ENCODE results near the gene TMEM123. TPM values are rescaled to one million over a fixed set of nuclear protein-coding genes. Genes with fewer than 3 reads are reported as not detected.

TMEM123 gene
- total RNA-seq, 4 donors from 2014 or later, result 282 to 506 (median 336) TPM

DNA sequence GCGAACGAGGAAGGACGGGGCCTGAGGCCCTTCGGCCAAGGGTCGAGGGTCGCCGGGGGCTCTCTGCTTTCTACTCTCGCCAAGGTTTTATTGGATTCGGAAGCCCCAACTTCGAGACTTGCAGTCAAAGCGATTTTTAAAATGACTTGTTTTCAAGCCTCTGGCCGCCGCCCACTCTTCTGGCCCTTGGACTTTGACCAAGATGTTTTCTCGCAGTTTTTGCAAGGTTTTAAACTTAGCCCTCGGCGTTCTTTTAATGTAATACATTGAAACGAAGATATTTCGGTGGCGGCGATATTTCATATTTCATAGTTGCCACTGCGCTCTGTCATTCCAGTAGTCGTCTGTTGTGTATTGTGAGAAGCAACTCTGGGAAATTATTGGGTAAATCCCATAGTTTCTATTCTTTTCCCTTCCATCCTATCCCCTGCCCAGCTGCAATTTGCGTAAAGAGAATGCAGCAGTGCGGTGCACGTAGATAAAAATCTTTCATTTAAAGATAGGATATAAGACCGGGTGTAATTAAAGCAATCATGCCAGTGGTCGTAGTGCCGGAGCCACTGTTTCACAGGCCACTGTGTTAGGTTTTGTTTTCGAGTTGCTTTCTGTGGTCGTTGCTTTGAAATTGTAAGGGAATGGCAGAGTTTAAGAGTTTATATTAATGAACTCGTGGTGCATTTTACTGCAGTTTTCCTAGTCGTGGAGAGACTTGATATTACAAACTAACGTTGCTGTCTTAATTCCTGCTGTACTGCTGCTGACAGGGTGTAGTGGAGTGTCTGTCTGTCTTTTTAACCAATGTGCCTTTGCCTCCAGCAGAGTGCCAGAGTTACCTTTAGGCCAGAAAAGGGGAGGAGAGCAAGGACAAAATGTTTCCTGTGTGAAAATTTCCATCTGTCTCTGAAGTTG is 104.8 kb downstream of the TMEM123 start:
- intact Hi-C loops (cut with DNase I), result loop anchor here (10.0 kb wide), 2 partner anchors 47 to 317 kb away; no protein-coding TSS in a partner anchor
- peak overlapping the region; percentile 99 for H3K27ac ChIP-seq
- H3K36me3 ChIP-seq, result no peaks in the 10 kb centered on the region
- no peaks in the 10 kb centered on the region for H3K9me3 ChIP-seq
- peaks cover 12 to 20% of the 10 kb centered on the region in 2 donors for H3K4me1 ChIP-seq
- WGBS, 2 donors, result 0% methylated on average over 28 to 33 of the region's 33 CpGs
- TF ChIP-seq POLR2A (IDR thresholded peaks at IDR 0.05) (peak in 1 of 2 donors; percentile 60), CTCF (IDR thresholded peaks at IDR 0.05) (no peak)
- peak overlapping the region; percentile 21 to 76 (median 64) for H3K4me3 ChIP-seq (replicated peaks in 1 of 3)
- DNase-seq, result peak; percentile 38 to 47
- no peaks in the 10 kb centered on the region for H3K27me3 ChIP-seq

DNA sequence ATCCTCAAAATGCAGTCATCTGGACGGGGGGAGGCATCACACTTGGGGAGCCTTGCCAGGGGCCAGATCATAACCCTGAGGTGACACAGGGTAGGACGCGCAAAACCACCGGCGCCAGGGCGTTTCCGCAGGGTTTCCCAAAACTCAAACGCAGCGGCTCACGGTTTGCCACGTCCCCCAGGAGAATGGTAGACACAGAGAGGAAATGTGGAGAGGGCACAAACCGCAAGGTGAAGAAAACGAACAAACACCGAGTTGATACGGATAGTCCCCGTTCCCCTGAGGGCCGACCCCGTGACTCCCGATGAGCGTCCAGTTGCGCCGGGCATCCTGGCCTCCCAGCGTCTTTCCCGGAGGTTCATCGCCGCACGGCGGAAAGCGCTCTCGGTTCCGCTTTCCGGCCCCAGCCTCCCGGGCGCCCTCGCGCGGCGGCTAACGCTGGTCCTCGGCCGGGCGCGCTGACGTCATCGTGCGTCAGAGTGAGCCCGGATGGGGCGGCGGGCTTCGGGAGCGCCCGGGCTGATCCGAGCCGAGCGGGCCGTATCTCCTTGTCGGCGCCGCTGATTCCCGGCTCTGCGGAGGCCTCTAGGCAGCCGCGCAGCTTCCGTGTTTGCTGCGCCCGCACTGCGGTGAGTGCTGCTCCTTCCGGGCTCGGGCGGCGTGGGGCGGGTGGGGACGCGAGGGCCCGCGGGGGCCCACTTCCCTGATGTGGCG is 105.7 kb downstream of the TMEM123 start, which contains the start of gene BIRC2:
TSS of gene BIRC2 (plus strand) at position 467 of the 714 bp plus-strand sequence. CDS start 2,641 bp downstream, outside the sequence.
- peaks cover 12 to 20% of the 10 kb centered on the region in 2 donors for H3K4me1 ChIP-seq
- H3K27me3 ChIP-seq, result no peaks in the 10 kb centered on the region
- peak within 1 kb of the TSS; percentile 21 to 76 (median 64) for H3K4me3 ChIP-seq (replicated peaks in 1 of 3)
- 0% methylated on average over 12 to 43 of the region's 77 CpGs for WGBS, 2 donors
- peak within 1 kb of the TSS; percentile 99 for H3K27ac ChIP-seq
- intact Hi-C loops (cut with DNase I), result loop anchor here (10.0 kb wide), 2 partner anchors 48 to 318 kb away; no protein-coding TSS in a partner anchor
- H3K9me3 ChIP-seq, result no peaks in the 10 kb centered on the region
- H3K36me3 ChIP-seq, result no peaks in the 10 kb centered on the region
- peak; percentile 6 to 96 for TF ChIP-seq POLR2A (IDR thresholded peaks at IDR 0.05)
- peak; percentile 14 to 94 (median 75) for TF ChIP-seq CTCF (IDR thresholded peaks at IDR 0.05)
- DNase-seq, result peak; percentile 93 to 96

- no peak for DNase-seq
- Histone ChIP-seq H3K4me3 (replicated peaks in 1 of 3) (peak overlapping the region; percentile 21 to 76 (median 64)), H3K9me3 (no peaks in the 10 kb centered on the region), H3K27ac (peak overlapping the region; percentile 99), H3K4me1 (peaks cover 12 to 20% of the 10 kb centered on the region in 2 donors), H3K36me3 (no peaks in the 10 kb centered on the region), H3K27me3 (no peaks in the 10 kb centered on the region)
- 1% methylated on average over 5 of the region's 5 CpGs for WGBS, 2 donors
- TF ChIP-seq POLR2A (IDR thresholded peaks at IDR 0.05), result no peak
- no peak for TF ChIP-seq CTCF (IDR thresholded peaks at IDR 0.05)
- intact Hi-C loops (cut with DNase I), result loop anchor here (10.0 kb wide), 2 partner anchors 48 to 318 kb away; no protein-coding TSS in a partner anchor
These were observed 106.2 kb downstream of the TMEM123 start for GRCh38 chr11:102346456-102346747.

Other genes with a start within 250 kb of the TMEM123 start
- gene BIRC3, start 135.3 kb downstream of the TMEM123 start, total RNA-seq, result 1 to 10 TPM; 2.0 to 6.0 (median 4.1) TPM
- 100 to 1,000 TPM in 1 of 4 donors, 10 to 100 TPM in 3; 43.9 to 152 (median 72.9) TPM for gene BIRC2, start 105.6 kb downstream of the TMEM123 start, total RNA-seq
- 1 to 10 TPM in 1 of 4 donors, not detected in 3; 1.2 TPM for gene MMP7, start 78.0 kb upstream of the TMEM123 start, total RNA-seq
- gene MMP20, start 172.6 kb upstream of the TMEM123 start, total RNA-seq, result not detected